Trophoblast cell (in vitro differentiated cells and primary cell): ENCODE data around the gene POLRMT.

Experiments used
- DNase-seq, 2 donors: peaks; one replicate each; pipeline ENCODE4 v3.0.0-alpha.2; 2016
- H2AFZ ChIP-seq: 2 replicates; pipeline ENCODE4 v1.6.1; 2013; ENCODE audit warnings: low read length, moderate library complexity, mild to moderate bottlenecking; ENCODE audit not compliant: insufficient read depth, poor library complexity
- H2AK5ac ChIP-seq: 2 replicates; pipeline ENCODE4 v1.6.1; 2013; ENCODE audit warnings: mild to moderate bottlenecking, low read length
- H2BK120ac ChIP-seq: 2 replicates; pipeline ENCODE4 v1.6.1; 2013; ENCODE audit warnings: low read length, mild to moderate bottlenecking, moderate library complexity; ENCODE audit not compliant: insufficient read depth, poor library complexity
- H2BK12ac ChIP-seq: 2 replicates; pipeline ENCODE4 v1.6.1; 2013; ENCODE audit warnings: mild to moderate bottlenecking, low read length, moderate library complexity
- H2BK5ac ChIP-seq: 2 replicates; pipeline ENCODE4 v1.6.1; 2013; ENCODE audit warnings: low read length, low read depth, moderate library complexity, mild to moderate bottlenecking; ENCODE audit not compliant: poor library complexity
- H3K14ac ChIP-seq: 2 replicates; pipeline ENCODE4 v1.6.1; 2013; ENCODE audit warnings: mild to moderate bottlenecking, low read length
- H3K18ac ChIP-seq: 2 replicates; pipeline ENCODE4 v1.6.1; 2013; ENCODE audit warnings: mild to moderate bottlenecking, low read length
- H3K23ac ChIP-seq: 2 replicates; pipeline ENCODE4 v1.6.1; 2013; ENCODE audit warnings: low read length
- H3K27ac ChIP-seq: 2 replicates; pipeline ENCODE4 v1.5.1; 2013; ENCODE audit warnings: low read depth, mild to moderate bottlenecking, inconsistent platforms, low read length, moderate library complexity
- H3K27me3 ChIP-seq: 2 replicates; pipeline ENCODE4 v1.6.1; 2013; ENCODE audit warnings: inconsistent platforms, mild to moderate bottlenecking, low read length, moderate library complexity; ENCODE audit not compliant: insufficient read depth
- H3K36me3 ChIP-seq, 2 experiments: 1 replicate in 1 of 2; 2 replicates in 1 of 2; pipeline ENCODE4 v1.6.1; 2013; ENCODE audit warnings: low read length in 2 of 2, mild to moderate bottlenecking in 2 of 2, moderate library complexity in 1 of 2; ENCODE audit not compliant: insufficient read depth in 2 of 2, control insufficient read depth in 1 of 2
- H3K4ac ChIP-seq: 2 replicates; pipeline ENCODE4 v1.6.1; 2013; ENCODE audit warnings: low read depth, mild to moderate bottlenecking, low read length, moderate library complexity
- H3K4me1 ChIP-seq, 2 experiments: 1 replicate in 1 of 2; 2 replicates in 1 of 2; pipeline ENCODE4 v1.6.1; 2013; ENCODE audit warnings: low read length in 2 of 2, mild to moderate bottlenecking in 2 of 2, moderate library complexity in 1 of 2; ENCODE audit not compliant: insufficient read depth in 2 of 2, control insufficient read depth in 1 of 2
- H3K4me2 ChIP-seq: 2 replicates; pipeline ENCODE4 v1.6.1; 2013; ENCODE audit warnings: inconsistent platforms, mild to moderate bottlenecking, low read length, moderate library complexity
- H3K4me3 ChIP-seq: 2 replicates; pipeline ENCODE4 v1.5.1; 2013; ENCODE audit warnings: mild to moderate bottlenecking, low read depth, low read length, inconsistent platforms
- H3K79me1 ChIP-seq: one replicate; pipeline ENCODE4 v1.6.1; 2013; ENCODE audit warnings: low read length
- H3K79me2 ChIP-seq: 2 replicates; pipeline ENCODE4 v1.6.1; 2013; ENCODE audit warnings: low read length, mild to moderate bottlenecking; ENCODE audit not compliant: control insufficient read depth, insufficient read depth, poor library complexity
- H3K9ac ChIP-seq: 2 replicates; pipeline ENCODE4 v1.6.1; 2013; ENCODE audit warnings: mild to moderate bottlenecking, low read length
- H3K9me3 ChIP-seq: 2 replicates; pipeline ENCODE4 v1.6.1; 2013; ENCODE audit warnings: low read depth, mild to moderate bottlenecking, control low read depth, inconsistent platforms, low read length; ENCODE audit not compliant: insufficient read depth
- H4K12ac ChIP-seq: 2 replicates; pipeline ENCODE4 v1.6.1; 2013; ENCODE audit warnings: low read depth, mild to moderate bottlenecking, low read length, moderate library complexity
- H4K8ac ChIP-seq: 2 replicates; pipeline ENCODE4 v1.6.1; 2013; ENCODE audit warnings: low read depth, mild to moderate bottlenecking, low read length, moderate library complexity
- H4K91ac ChIP-seq: one replicate; pipeline ENCODE4 v1.6.1; 2013; ENCODE audit warnings: low read depth, mild to moderate bottlenecking, low read length, moderate library complexity
- WGBS: extraction: QIAGEN DNeasy Blood & Tissue Kit; methylation state at CpG from one replicate; pipeline ENCODE4 v1.1.7; 2013; ENCODE audit warnings: missing lambda C conversion rate; ENCODE audit not compliant: insufficient read length, insufficient coverage; ENCODE audit errors: extremely low coverage; 5-methylcytosine and 5-hydroxymethylcytosine counted together

The POLRMT gene

DNA sequence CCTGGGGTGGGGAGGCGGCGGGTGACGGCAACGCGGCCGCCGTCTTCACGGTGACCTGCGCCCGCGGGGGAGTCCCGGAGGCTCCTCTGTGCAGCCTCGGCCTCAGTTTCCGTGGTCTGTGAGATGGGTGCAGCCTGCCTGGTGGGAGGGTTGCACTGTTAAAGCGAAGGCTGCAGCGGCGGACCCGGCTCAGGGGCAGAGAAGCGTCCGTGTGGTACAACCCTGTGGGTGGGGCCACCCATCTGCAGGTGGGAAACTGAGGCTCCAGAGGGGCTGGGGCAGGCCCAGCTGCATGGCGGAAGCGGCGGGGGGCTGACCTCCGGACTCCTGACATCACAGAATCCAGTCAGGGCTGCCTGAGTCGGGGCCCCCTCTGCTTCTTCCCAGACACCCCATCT is 6.8 kb upstream of the POLRMT start:
- Histone ChIP-seq H2AFZ (no peak overlapping the region), H2BK120ac (no peak overlapping the region), H2BK5ac (no peak overlapping the region), H3K79me1 (no peaks in the 10 kb centered on the region), H4K91ac (no peak overlapping the region), H3K4me3 (peak overlapping the region; percentile 14), H3K9ac (no peak overlapping the region), H3K18ac (no peak overlapping the region), H4K12ac (no peak overlapping the region), H3K9me3 (peaks cover 4% of the 10 kb centered on the region), H3K14ac (no peak overlapping the region), H4K8ac (no peak overlapping the region), H3K27ac (no peak overlapping the region), H3K23ac (no peak overlapping the region), H3K27me3 (no peaks in the 10 kb centered on the region), H3K36me3 (peaks cover 12 to 19% of the 10 kb centered on the region in 2 experiments), H2AK5ac (no peak overlapping the region), H3K4me1 (peaks cover 5 to 10% of the 10 kb centered on the region in 2 experiments), H3K4ac (no peak overlapping the region), H3K4me2 (peak overlapping the region; percentile 88), H2BK12ac (no peak overlapping the region), H3K79me2 (no peaks in the 10 kb centered on the region)
- DNase-seq, result no peak
- WGBS, result no CpG with 5 or more reads among the region's 25 CpGs

DNA sequence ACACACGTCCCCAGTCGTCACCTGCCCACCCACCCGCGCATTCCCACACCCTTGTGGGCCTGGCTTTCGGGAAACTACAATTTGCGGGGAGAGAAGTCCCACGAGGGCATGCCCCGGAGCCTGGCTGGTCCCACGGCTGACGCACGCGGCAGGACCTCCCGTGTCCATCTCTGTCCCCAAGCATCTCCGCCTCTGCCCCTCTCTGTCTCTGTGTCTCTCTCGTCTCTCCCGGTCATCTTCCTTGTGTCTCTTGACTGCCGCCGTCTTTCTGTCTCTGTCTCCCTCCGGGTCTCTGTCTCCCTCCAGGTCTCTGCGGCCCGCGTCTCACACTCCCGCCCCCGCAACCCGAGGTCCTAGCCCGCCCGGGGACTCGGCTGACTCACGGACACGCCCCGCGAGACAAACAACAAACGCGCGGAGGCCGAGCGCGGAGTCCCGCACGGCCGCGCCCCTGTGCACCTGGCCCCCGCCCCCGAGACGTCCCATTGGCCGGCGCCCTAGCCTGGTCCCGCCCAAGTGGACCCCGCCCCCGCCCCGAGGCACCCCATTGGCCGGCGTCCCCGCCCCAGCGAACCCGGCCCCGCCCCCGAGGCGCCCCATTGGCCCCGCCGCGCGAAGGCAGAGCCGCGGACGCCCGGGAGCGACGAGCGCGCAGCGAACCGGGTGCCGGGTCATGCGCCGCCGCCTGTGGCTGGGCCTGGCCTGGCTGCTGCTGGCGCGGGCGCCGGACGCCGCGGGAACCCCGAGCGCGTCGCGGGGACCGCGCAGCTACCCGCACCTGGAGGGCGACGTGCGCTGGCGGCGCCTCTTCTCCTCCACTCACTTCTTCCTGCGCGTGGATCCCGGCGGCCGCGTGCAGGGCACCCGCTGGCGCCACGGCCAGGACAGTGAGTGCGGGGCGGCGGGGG is 6.2 kb upstream of the POLRMT start, which contains the start of gene FGF22:
TSS of gene FGF22 (plus strand) at position 627 of the 908 bp plus-strand sequence. CDS start at position 674, 47 bp downstream.
- H3K4me2 ChIP-seq, result peak within 1 kb of the TSS; percentile 88
- peak within 1 kb of the TSS; percentile 35 for H2AFZ ChIP-seq
- H3K79me2 ChIP-seq, result no peaks in the 10 kb centered on the region
- no peak within 1 kb of the TSS for H3K14ac ChIP-seq
- no peak within 1 kb of the TSS for H2BK5ac ChIP-seq
- H3K79me1 ChIP-seq, result no peaks in the 10 kb centered on the region
- H3K4ac ChIP-seq, result no peak within 1 kb of the TSS
- H3K9me3 ChIP-seq, result peaks cover 4% of the 10 kb centered on the region
- peak; percentile 86 to 92 for DNase-seq
- H4K8ac ChIP-seq, result peak within 1 kb of the TSS; percentile 43
- H3K36me3 ChIP-seq, result peaks cover 5 to 12% of the 10 kb centered on the region in 2 experiments
- no peak within 1 kb of the TSS for H4K12ac ChIP-seq
- H3K18ac ChIP-seq, result no peak within 1 kb of the TSS
- H3K27me3 ChIP-seq, result no peaks in the 10 kb centered on the region
- no peak within 1 kb of the TSS for H4K91ac ChIP-seq
- H3K23ac ChIP-seq, result no peak within 1 kb of the TSS
- no peak within 1 kb of the TSS for H2BK12ac ChIP-seq
- no peak within 1 kb of the TSS for H2BK120ac ChIP-seq
- H3K27ac ChIP-seq, result no peak within 1 kb of the TSS
- H3K4me3 ChIP-seq, result peak within 1 kb of the TSS; percentile 66
- H3K9ac ChIP-seq, result no peak within 1 kb of the TSS
- H2AK5ac ChIP-seq, result no peak within 1 kb of the TSS
- WGBS, result no CpG with 5 or more reads among the region's 109 CpGs
- peaks cover 8 to 13% of the 10 kb centered on the region in 2 experiments for H3K4me1 ChIP-seq

DNA sequence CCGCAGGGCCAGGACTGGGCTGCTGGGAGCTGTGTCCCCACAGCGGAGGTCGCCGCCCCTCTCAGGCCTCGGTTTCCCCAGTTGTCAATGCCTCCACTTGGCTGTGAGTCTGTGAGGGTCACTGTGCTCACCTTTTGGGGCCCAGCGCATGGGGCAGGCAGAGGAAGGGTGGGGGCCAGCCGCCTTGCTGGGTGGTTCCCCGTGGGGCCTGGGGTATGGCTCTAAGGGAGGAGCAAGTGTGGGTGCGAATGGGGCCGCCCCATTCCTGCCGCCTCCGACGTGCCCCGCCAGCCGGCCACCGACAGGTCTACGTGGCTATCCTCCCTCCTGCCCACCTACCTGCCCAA is 5.5 kb upstream of the POLRMT start:
- Histone ChIP-seq H3K14ac (no peak overlapping the region), H3K9me3 (peaks cover 4% of the 10 kb centered on the region), H3K27me3 (no peaks in the 10 kb centered on the region), H2BK120ac (no peak overlapping the region), H2AK5ac (no peak overlapping the region), H3K79me1 (no peaks in the 10 kb centered on the region), H3K23ac (no peak overlapping the region), H4K91ac (no peak overlapping the region), H3K79me2 (peaks cover 1% of the 10 kb centered on the region), H3K4me1 (peaks cover 14 to 18% of the 10 kb centered on the region in 2 experiments), H4K12ac (no peak overlapping the region), H2BK12ac (no peak overlapping the region), H3K9ac (no peak overlapping the region), H3K27ac (no peak overlapping the region), H3K36me3 (peaks cover under 1 to 7% of the 10 kb centered on the region in 2 experiments), H3K4ac (no peak overlapping the region), H3K4me2 (no peak overlapping the region), H2AFZ (peak overlapping the region; percentile 1), H4K8ac (no peak overlapping the region), H3K18ac (no peak overlapping the region), H2BK5ac (no peak overlapping the region), H3K4me3 (no peak overlapping the region)
- DNase-seq, result no peak
- no CpG with 5 or more reads among the region's 17 CpGs for WGBS

DNA sequence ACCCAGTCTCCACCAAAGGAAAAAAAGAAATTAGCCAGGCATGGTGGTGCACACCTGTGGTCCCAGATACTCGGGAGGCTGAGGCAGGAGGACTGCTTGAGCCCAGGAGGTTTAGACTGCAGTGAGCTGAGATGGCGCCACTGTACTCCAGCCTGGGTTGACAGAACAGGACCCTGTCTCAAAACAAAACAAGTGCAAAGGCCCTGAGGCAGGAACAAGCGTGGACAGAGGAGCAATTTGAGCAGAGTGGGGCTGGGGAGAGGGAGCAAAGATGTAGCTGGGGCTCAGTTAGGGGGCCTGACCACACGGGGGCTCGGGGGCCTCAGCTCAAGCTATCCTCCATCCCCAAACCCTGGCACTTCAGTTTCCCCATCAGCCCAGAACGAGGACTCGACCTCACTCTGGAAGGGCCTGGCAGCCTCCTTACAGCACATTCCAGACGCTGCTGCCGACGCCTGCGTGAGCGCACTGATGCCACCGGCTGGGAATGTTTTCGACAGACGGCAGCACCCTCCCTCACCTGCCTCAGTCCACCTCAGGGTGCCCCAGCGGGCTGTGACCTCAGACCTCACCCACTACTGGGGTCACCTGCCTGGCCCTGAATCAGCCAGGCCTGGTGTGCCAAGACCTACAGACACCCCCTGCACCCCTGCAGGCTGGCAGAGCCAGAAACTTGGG is 1.8 kb upstream of the POLRMT start:
- H3K4me2 ChIP-seq, result no peak overlapping the region
- no CpG with 5 or more reads among the region's 16 CpGs for WGBS

More for the DNA sequence above, 1.8 kb upstream of the POLRMT start:
- Histone ChIP-seq H4K8ac (no peak overlapping the region), H3K27ac (no peak overlapping the region), H3K4me3 (no peak overlapping the region), H3K4ac (no peak overlapping the region), H2BK5ac (no peak overlapping the region), H3K79me1 (peaks cover 10% of the 10 kb centered on the region), H3K9ac (no peak overlapping the region), H3K14ac (no peak overlapping the region), H3K23ac (no peak overlapping the region), H3K36me3 (peaks cover 2 to 5% of the 10 kb centered on the region in 2 experiments), H2AFZ (no peak overlapping the region), H2AK5ac (no peak overlapping the region), H4K91ac (no peak overlapping the region), H2BK120ac (no peak overlapping the region), H3K18ac (no peak overlapping the region), H3K4me1 (peaks cover 22 to 23% of the 10 kb centered on the region in 2 experiments), H3K9me3 (peaks cover 6% of the 10 kb centered on the region), H4K12ac (no peak overlapping the region), H3K79me2 (peaks cover 9% of the 10 kb centered on the region), H2BK12ac (no peak overlapping the region), H3K27me3 (no peaks in the 10 kb centered on the region)
- peak; percentile 49 to 68 for DNase-seq
